22Rv1 (cell line): Measurements from ENCODE around the gene CELF4.

Experiments used
- H3K27ac ChIP-seq: fragments of 450-650 bp; 2 replicates; pipeline ENCODE4 v1.5.1; 2017
- ZFX ChIP-seq: fragments of 450-650 bp; IDR thresholded peaks from 2 replicates; pipeline ENCODE4 v1.6.1; 2017; ENCODE audit warnings: antibody characterized with exemption, borderline replicate concordance
- TF ChIP-seq, protein P1 (sequence below): fragments of 450-650 bp; IDR thresholded peaks from 2 replicates; pipeline ENCODE4 v1.5.1; 2017; ENCODE audit warnings: mild to moderate bottlenecking

Gene CELF4

DNA sequence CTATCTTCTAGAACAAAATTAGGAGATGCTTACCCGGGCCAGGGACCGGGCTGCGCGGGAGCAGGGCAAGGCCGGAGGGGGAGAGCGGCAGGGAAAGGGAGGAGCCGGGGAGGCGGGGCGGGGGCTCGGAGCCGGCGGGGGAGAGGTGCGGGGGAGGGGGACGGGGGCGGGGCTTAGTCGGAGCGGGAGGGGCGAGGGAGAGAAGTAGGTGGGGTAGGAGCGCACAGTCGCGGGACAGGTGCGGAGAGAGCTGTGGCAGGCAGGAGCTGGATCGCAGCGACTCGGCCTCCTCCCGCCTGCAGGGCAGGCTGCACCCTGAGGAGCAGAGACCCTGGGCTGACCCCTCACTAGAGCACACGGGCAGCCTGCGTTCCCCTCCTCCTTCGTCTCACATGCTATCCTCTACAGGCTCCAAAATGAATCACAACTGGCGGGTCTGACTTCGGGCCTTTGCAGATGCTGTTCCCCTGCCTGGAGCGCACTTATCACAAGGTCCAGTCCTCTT lies 290.3 kb downstream of the CELF4 start:
- TF ChIP-seq, protein P1, sequence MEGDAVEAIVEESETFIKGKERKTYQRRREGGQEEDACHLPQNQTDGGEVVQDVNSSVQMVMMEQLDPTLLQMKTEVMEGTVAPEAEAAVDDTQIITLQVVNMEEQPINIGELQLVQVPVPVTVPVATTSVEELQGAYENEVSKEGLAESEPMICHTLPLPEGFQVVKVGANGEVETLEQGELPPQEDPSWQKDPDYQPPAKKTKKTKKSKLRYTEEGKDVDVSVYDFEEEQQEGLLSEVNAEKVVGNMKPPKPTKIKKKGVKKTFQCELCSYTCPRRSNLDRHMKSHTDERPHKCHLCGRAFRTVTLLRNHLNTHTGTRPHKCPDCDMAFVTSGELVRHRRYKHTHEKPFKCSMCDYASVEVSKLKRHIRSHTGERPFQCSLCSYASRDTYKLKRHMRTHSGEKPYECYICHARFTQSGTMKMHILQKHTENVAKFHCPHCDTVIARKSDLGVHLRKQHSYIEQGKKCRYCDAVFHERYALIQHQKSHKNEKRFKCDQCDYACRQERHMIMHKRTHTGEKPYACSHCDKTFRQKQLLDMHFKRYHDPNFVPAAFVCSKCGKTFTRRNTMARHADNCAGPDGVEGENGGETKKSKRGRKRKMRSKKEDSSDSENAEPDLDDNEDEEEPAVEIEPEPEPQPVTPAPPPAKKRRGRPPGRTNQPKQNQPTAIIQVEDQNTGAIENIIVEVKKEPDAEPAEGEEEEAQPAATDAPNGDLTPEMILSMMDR, result no peak
- no peak for TF ChIP-seq ZFX
- H3K27ac ChIP-seq, result no peak overlapping the region

DNA sequence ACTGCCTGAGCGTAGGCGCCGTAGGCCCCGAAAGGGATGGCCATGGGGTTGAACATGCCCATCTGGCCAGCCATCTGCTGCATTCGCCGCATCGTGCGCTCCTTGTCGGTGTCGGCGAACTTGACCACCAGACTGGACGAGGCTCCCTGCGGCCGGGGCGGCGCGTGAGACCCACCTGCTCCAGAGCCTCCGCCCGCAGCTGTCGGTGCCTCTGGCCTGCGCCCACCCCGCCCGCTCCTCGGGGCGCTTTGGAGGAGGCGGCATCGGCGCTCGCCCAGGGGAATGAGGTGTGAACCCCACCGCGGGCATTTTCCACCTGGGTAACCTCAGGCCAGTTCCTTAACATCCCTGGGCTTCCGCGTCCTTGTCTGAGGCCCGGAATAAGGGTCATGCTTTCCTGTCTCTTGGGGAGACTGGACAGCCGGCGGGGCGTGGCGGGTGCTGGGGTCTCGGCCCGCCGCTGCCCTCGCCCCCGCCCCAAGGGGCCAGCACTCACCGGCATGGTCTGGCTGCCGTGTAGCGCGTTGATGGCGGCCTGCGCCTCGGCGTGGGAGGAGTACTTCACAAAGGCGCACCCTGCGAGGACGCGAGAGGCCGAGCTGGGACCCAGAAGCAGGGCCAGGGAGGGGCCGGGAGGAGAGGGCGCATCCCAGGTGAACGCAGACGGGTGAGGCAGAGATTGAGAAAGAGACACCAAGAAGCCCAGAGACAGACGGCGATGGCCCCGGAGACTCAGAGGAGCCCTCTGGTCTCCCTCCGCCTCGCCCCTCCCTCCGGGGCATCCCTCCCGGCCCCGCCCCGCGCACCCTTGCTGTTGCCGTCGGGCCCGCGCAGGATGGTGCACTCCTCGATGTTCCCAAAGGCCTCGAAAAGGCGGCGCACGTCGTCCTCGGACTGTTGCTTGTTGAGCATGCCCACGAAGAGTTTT lies 291.0 kb downstream of the CELF4 start:
- no peak for TF ChIP-seq ZFX
- TF ChIP-seq, protein P1, result no peak
- no peak overlapping the region for H3K27ac ChIP-seq

DNA sequence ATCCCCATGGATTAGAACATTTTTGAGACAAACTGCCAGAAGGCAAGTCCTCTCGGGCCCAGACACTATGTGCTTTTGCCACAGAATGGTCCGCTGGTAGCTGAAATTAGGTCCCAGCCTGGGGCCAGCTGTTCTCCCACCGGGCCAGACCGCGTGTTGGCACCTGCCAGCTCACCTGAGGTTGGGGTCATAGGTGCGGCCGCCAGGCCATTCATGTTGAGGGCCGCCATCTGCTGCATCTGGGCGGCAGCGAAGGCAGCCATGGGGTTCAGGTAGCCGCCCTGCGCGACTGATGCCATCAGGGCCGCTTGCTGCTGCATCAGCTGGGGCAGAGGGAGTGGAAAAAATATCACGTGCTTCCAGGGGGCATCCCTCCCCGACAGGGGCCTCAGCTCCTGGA lies 292.8 kb downstream of the CELF4 start:
- no peak overlapping the region for H3K27ac ChIP-seq
- TF ChIP-seq ZFX, result no peak
- TF ChIP-seq, protein P1, result no peak

DNA sequence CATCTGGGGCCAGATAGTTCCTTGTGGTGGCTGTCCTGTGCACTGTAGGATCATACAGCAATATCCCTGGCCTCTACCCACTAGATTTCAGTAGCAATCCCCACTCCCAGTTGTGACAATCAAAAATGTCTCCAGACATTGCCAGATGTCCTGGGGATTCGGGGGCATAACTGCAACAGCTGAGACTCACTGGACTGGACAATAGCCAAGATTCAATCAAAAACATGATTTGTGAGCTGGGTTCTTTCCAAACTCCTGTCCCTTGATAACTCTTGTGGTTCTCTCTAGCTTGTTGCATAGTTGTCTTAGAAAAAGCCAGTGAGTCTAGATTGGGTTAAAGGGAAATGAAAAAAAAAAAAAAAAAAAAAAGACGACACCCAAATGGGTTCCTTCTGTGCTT lies 293.4 kb downstream of the CELF4 start:
- TF ChIP-seq, protein P1, result no peak
- TF ChIP-seq ZFX, result no peak
- H3K27ac ChIP-seq, result no peak overlapping the region

DNA sequence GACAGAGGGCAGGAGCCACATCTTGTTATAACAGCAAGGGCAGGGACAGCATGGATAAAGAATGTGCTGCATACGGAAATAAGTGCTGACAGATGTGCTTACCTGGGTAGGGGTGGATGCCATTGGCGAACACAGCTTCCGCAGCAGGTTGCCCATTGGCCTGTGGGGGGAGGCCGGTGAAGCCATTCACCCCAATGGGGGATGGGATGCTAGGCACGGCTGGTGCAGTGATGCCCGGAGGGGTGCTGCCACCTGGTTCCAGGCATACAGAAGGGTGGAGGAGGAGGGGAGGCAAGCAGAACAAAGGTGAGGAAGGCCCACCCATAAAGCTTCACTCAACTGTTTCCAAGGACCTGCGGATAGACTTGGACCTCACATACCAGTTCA lies 294.9 kb downstream of the CELF4 start:
- no peak overlapping the region for H3K27ac ChIP-seq
- no peak for TF ChIP-seq ZFX
- TF ChIP-seq, protein P1, result no peak

DNA sequence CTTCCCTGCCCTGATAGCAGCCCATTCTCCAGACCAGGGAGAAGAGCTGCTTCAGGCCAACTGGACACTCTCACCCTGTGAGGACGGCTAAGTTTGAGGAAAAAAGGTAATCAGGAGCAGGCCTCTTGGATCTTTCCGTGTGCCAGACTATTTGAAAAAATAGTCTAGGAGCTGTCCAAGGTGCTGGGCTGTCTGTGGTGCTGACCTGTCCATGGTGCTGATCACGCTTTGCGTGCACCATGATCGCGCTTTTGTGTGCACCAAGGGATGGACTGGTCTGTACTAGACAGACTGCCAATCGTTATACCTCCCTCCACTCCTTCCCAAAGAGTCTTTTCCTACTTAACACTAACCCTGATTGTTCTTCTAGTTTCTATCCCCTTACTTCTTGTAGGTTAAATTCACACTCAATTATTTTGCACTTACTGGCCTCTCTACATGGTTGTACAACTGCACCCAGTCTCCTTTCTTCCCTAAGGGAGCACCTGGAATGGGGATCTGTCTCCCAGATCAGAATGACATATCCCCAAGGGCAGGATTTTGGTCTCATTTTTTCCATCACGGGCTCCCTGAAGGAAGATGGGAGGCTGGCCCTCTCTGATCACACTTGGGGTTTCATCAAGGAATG lies 295.4 kb downstream of the CELF4 start:
- no peak overlapping the region for H3K27ac ChIP-seq
- no peak for TF ChIP-seq ZFX
- TF ChIP-seq, protein P1, result no peak

DNA sequence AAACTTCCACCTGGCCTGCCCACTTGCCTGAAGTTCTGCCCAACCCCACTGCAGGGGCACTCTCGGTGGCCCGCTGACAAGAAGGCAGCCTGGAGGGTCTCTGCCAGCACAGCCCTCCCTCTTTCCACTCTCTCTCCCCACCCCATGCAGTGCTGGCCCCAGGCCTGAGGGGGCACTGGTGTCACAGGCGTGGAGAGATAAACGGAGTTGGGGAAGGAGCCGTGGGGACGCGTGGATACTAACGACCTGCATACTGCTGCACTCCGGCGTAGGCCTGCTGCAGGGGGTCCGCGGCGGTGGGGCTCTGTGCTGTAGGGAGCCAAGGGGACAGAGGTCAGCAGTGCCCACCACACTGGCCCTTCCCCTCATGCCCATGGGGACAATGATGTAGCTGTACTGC lies 299.3 kb downstream of the CELF4 start:
- TF ChIP-seq, protein P1, result peak; percentile 56
- TF ChIP-seq ZFX, result no peak
- H3K27ac ChIP-seq, result no peak overlapping the region
